Camera-type eye (tissue), 1 donor: ENCODE results near the gene DTX1. TPM values are rescaled to one million over a fixed set of nuclear protein-coding genes. Genes with fewer than 3 reads are reported as not detected.

Experiments used
- total RNA-seq: library from RNA; depleted of rRNA; stranded (reverse); fragments of >200 nt; gene quantifications from one replicate; pipeline ENCODE4 v1.2.3, GENCODE V29; 2014

Gene DTX1
- 19.1 TPM for total RNA-seq

GRCh38 chr12:113056631-113057488 lies at the start of gene DTX1:
DTX1 (plus strand) TSS chr12:113056730; CDS start chr12:113058193, 1,463 bp downstream.

GRCh38 chr12:113135178-113136127 lies 78.9 kb downstream of the DTX1 start, which contains the start of gene RASAL1:
RASAL1 (minus strand) TSS chr12:113135761; CDS start chr12:113135462, 299 bp downstream.

Other genes with a start within 250 kb of the DTX1 start
- 5.7 TPM for gene OAS1, start 149.8 kb upstream of the DTX1 start, total RNA-seq
- 10.3 TPM for gene OAS3, start 118.3 kb upstream of the DTX1 start, total RNA-seq
- gene OAS2, start 78.2 kb upstream of the DTX1 start, total RNA-seq = 3.4 TPM
- gene RASAL1, start 79.0 kb downstream of the DTX1 start, total RNA-seq = 2.9 TPM
- gene CFAP73, start 93.0 kb downstream of the DTX1 start, total RNA-seq = not detected
- 21.4 TPM for gene DDX54, start 128.7 kb downstream of the DTX1 start, total RNA-seq
- gene RITA1, start 129.0 kb downstream of the DTX1 start, total RNA-seq = 11.6 TPM
- 16.7 TPM for gene TPCN1, start 164.7 kb downstream of the DTX1 start, total RNA-seq